Measurements from ENCODE around the gene TAB3.
"Not testable (repeated sequence)": the region's sequence is repeated elsewhere in the genome, so short reads cannot be mapped to it uniquely, and the experiment has no call there.

The TAB3 gene

DNA sequence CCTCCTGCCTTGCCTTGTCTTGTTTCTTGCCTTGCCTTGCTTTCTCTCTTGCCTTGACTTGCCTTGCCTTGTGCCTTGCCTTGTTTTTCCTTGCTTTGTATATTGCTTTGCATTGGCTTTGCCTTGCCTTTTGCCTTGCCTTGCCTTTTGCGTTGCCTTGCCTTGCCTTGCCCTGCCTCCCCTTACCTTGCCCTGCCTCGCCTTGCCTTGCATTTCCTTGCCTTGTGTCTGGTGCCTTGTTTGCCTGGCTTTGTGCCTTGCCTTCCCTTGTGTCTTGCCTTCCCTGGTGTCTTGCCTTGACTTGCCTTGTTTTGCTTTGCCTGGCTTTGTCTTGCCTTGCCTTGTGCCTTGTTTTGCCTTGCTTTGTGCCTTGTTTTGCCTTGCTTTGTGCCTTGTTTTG, 89.7 kb downstream of the TAB3 start:
- Mint-ChIP-seq H3K36me3 (ENCODE audit: low read depth) (no peaks in the 10 kb centered on the region), H3K4me3 (no peak overlapping the region), H3K27me3 (ENCODE audit: low read depth, poor library complexity) (peaks cover 4% of the 10 kb centered on the region), H3K9me3 (peaks cover 8% of the 10 kb centered on the region), H3K27ac (no peak overlapping the region), H3K4me1 (no peaks in the 10 kb centered on the region)
- TF ChIP-seq, protein P1, sequence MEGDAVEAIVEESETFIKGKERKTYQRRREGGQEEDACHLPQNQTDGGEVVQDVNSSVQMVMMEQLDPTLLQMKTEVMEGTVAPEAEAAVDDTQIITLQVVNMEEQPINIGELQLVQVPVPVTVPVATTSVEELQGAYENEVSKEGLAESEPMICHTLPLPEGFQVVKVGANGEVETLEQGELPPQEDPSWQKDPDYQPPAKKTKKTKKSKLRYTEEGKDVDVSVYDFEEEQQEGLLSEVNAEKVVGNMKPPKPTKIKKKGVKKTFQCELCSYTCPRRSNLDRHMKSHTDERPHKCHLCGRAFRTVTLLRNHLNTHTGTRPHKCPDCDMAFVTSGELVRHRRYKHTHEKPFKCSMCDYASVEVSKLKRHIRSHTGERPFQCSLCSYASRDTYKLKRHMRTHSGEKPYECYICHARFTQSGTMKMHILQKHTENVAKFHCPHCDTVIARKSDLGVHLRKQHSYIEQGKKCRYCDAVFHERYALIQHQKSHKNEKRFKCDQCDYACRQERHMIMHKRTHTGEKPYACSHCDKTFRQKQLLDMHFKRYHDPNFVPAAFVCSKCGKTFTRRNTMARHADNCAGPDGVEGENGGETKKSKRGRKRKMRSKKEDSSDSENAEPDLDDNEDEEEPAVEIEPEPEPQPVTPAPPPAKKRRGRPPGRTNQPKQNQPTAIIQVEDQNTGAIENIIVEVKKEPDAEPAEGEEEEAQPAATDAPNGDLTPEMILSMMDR (IDR thresholded peaks at IDR 0.05) = no peak
- no peak for DNase-seq

DNA sequence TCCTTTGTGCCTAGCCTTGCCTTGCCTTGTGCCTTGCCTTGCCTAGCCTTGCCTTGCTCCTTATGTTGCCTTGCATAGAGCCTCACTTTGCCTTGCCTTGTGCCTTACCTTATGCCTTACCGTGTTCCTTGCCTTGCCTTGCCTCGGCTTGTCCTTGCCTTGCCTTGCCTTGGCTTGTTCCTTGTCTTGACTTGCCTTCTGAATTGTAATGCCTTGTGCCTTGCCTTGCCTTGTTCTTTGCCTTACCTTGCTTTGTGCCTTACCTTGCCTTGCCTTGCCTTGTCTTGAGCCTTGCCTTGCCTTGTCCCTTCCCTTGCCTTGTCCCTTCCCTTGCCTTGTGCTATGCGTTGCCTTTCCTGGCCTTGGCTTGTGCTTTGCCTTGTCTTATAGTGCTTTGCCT, 90.2 kb downstream of the TAB3 start:
- H3K36me3 Mint-ChIP-seq (ENCODE audit: low read depth) = no peaks in the 10 kb centered on the region
- peaks cover 8% of the 10 kb centered on the region for H3K9me3 Mint-ChIP-seq
- H3K27me3 Mint-ChIP-seq (ENCODE audit: low read depth, poor library complexity) = peaks cover 4% of the 10 kb centered on the region
- H3K4me3 Mint-ChIP-seq = no peak overlapping the region
- no peak overlapping the region for H3K27ac Mint-ChIP-seq
- TF ChIP-seq, protein P1 (IDR thresholded peaks at IDR 0.05) = no peak
- H3K4me1 Mint-ChIP-seq = no peaks in the 10 kb centered on the region
- no peak for DNase-seq

DNA sequence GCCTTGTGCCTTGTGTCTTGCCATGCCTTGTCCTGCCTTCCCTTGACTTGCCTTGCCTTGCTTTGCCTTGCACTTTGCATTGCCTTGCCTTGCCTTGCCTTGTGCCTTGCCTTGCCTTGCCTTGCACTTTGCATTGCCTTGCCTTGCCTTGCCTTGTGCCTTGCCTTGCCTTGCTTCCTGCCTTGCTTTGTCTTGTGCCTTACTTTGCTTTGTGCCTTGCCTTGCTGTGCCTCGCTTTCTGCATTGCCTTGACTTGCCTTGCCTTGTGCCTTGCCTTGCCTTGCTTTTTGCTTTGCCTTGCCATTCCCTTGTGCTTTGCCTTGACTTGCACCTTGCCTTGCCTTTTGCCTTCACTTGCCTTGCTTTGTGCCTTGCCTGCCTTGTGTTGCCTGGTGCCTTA, 91.8 kb downstream of the TAB3 start:
- H3K4me1 Mint-ChIP-seq; H3K27me3 Mint-ChIP-seq (ENCODE audit: low read depth, poor library complexity); H3K27ac Mint-ChIP-seq; H3K36me3 Mint-ChIP-seq (ENCODE audit: low read depth); DNase-seq; H3K4me3 Mint-ChIP-seq: not testable (repeated sequence)
- peaks cover 12% of the 10 kb centered on the region for H3K9me3 Mint-ChIP-seq

DNA sequence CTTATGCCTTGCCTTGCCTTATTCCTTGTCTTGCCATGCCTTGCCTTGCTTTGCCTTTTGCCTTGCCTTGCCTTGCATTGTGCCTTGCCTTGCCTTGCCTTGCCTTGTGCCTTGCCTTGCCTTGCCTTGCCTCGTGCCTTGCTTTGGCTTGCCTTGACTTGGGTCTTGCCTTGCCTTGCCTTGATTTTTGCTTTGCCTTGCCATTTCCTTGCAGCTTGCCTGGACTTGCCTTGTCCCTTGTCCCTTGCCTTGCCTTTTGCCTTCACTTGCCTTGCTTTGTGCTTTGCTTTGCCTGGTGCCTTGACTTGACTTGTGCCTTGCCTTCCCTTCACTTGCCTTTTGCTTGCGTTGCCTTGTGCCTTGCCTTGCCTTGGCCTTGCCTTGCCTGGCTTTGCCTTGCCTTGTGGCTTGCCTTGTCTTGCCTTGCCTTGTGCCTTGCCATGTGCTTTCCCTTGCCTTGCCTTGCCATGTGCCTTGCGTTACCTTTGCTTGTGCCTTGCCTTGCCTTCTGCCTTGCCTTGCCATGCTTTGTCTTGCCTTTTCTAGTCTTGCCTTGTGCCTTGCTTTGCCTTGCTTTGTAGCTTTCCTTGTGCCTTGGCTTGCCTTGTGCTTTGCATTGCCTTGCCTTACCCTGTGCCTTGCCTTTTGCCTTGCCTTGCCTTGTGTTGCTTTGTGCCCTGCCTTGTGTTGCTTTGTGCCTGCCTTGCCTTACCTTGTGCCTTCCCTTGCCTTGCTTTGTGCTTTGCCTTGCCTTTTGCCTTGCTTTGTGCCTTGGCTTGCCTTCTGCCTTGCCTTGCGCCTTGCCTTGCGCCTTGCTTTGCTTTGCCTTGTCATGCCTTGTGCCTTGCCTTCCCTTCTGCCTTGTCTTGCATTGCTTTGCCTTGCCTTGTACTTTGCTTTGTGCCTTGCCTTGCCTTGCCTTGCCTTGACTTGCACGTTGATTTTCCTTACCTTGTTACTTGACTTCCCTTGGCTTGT, 92.8 kb downstream of the TAB3 start:
- DNase-seq = no peak

DNA sequence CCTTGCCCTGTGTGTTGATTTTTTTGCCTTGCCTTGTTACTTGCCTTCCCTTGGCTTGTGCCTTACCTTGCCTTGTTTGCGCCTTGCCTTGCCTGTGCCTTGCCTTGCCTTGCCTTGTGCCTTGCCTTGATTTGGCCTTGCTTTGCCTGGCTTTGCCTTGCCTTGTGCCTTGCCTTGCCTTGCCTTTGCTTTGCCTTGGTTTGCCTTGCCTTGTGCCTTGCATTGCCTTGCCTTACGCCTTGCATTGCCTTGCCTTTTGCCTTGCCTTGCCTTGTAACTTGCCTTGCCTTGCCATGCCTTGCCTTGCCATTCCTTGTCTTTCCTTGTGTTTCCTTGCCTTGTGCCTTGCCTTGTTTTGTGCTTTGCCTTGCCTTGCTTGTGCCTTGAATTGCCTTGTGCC, 94.6 kb downstream of the TAB3 start:
- TF ChIP-seq, protein P1 (IDR thresholded peaks at IDR 0.05) = no peak
- Mint-ChIP-seq H3K4me3 (no peak overlapping the region), H3K4me1 (no peaks in the 10 kb centered on the region), H3K27me3 (ENCODE audit: low read depth, poor library complexity) (peaks cover 7% of the 10 kb centered on the region), H3K27ac (no peak overlapping the region), H3K36me3 (ENCODE audit: low read depth) (no peaks in the 10 kb centered on the region), H3K9me3 (peaks cover 27% of the 10 kb centered on the region)
- DNase-seq = no peak

More for the DNA sequence above, 92.8 kb downstream of the TAB3 start:
- Mint-ChIP-seq H3K9me3 (peaks cover 20% of the 10 kb centered on the region), H3K4me3 (no peak overlapping the region), H3K36me3 (ENCODE audit: low read depth) (no peaks in the 10 kb centered on the region), H3K27me3 (ENCODE audit: low read depth, poor library complexity) (peaks cover 7% of the 10 kb centered on the region), H3K27ac (no peak overlapping the region), H3K4me1 (no peaks in the 10 kb centered on the region)
- TF ChIP-seq, protein P1 (IDR thresholded peaks at IDR 0.05) = no peak

DNA sequence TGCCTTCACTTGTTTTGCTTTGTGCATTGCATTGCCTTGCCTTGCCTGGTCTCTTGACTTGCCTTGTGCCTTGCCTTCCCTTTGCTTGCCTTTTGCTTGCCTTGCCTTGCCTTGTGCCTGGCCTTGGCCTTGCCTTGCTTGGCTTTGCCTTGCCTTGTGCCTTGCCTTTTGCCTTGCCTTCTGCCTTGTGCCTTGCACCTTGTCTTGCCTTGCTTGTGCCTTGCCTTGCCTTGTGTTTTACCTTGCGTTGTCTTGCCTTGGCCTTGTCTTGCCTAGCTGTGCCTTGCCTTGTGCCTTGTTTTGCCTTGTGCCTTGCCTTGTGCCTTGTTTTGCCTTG, 95.3 kb downstream of the TAB3 start:
- H3K27ac Mint-ChIP-seq = no peak overlapping the region
- TF ChIP-seq, protein P1 (IDR thresholded peaks at IDR 0.05) = no peak
- peaks cover 7% of the 10 kb centered on the region for H3K27me3 Mint-ChIP-seq (ENCODE audit: low read depth, poor library complexity)
- H3K36me3 Mint-ChIP-seq (ENCODE audit: low read depth) = no peaks in the 10 kb centered on the region
- no peaks in the 10 kb centered on the region for H3K4me1 Mint-ChIP-seq
- peaks cover 33% of the 10 kb centered on the region for H3K9me3 Mint-ChIP-seq
- no peak overlapping the region for H3K4me3 Mint-ChIP-seq
- DNase-seq = no peak

Data from nephron progenitor cell (in vitro differentiated cells).